ENCODE data around the gene WIZ. TPM values are rescaled to one million over a fixed set of nuclear protein-coding genes. Genes with fewer than 3 reads are reported as not detected.
"Not testable (repeated sequence)": the region's sequence is repeated elsewhere in the genome, so short reads cannot be mapped to it uniquely, and the experiment has no call there.

WIZ gene
- total RNA-seq, 1 donor from 2014 or later: 42.7 TPM

GRCh38 chr19:15397782-15398181 lies 52.0 kb downstream of the WIZ start:
- Histone ChIP-seq H3K27me3 (ENCODE audit: control insufficient read depth, insufficient read depth, low read length) (no peaks in the 10 kb centered on the region), H3K36me3 (ENCODE audit: control insufficient read depth, insufficient read depth, low read length) (peaks cover 4% of the 10 kb centered on the region), H3K4me3 (ENCODE audit: low read depth, low read length) (no peak overlapping the region)
- TF ChIP-seq CTCF (IDR thresholded peaks at IDR 0.05; ENCODE audit: insufficient read depth, low read length, poor library complexity, severe bottlenecking): no peak
- DNase-seq (ENCODE audit: low read depth): no peak

- Histone ChIP-seq H3K4me3 (ENCODE audit: low read depth, low read length) (no peak overlapping the region), H3K27me3 (ENCODE audit: control insufficient read depth, insufficient read depth, low read length) (no peaks in the 10 kb centered on the region), H3K36me3 (ENCODE audit: control insufficient read depth, insufficient read depth, low read length) (peaks cover 2% of the 10 kb centered on the region)
- no peak for DNase-seq (ENCODE audit: low read depth)
- no peak for TF ChIP-seq CTCF (IDR thresholded peaks at IDR 0.05; ENCODE audit: insufficient read depth, low read length, poor library complexity, severe bottlenecking)
Measured at GRCh38 chr19:15397236-15397635, 52.5 kb downstream of the WIZ start.

- no peak for DNase-seq (ENCODE audit: low read depth)
- H3K4me3 ChIP-seq (ENCODE audit: low read depth, low read length): no peak overlapping the region
- TF ChIP-seq CTCF (IDR thresholded peaks at IDR 0.05; ENCODE audit: insufficient read depth, low read length, poor library complexity, severe bottlenecking): no peak
- peaks cover 4% of the 10 kb centered on the region for H3K36me3 ChIP-seq (ENCODE audit: control insufficient read depth, insufficient read depth, low read length)
- no peaks in the 10 kb centered on the region for H3K27me3 ChIP-seq (ENCODE audit: control insufficient read depth, insufficient read depth, low read length)
Measured at GRCh38 chr19:15396436-15396835, 53.3 kb downstream of the WIZ start.

- H3K36me3 ChIP-seq (ENCODE audit: control insufficient read depth, insufficient read depth, low read length); H3K4me3 ChIP-seq (ENCODE audit: low read depth, low read length); H3K27me3 ChIP-seq (ENCODE audit: control insufficient read depth, insufficient read depth, low read length); DNase-seq (ENCODE audit: low read depth): not testable (repeated sequence)
Measured at GRCh38 chr19:15395251-15395650, 54.5 kb downstream of the WIZ start.

GRCh38 chr19:15394426-15394825 lies 55.3 kb downstream of the WIZ start:
- no peak for DNase-seq (ENCODE audit: low read depth)
- no peak overlapping the region for H3K4me3 ChIP-seq (ENCODE audit: low read depth, low read length)
- TF ChIP-seq CTCF (IDR thresholded peaks at IDR 0.05; ENCODE audit: insufficient read depth, low read length, poor library complexity, severe bottlenecking): no peak
- no peaks in the 10 kb centered on the region for H3K27me3 ChIP-seq (ENCODE audit: control insufficient read depth, insufficient read depth, low read length)
- H3K36me3 ChIP-seq (ENCODE audit: control insufficient read depth, insufficient read depth, low read length): peaks cover 3% of the 10 kb centered on the region

- no peak for TF ChIP-seq CTCF (IDR thresholded peaks at IDR 0.05; ENCODE audit: insufficient read depth, low read length, poor library complexity, severe bottlenecking)
- Histone ChIP-seq H3K4me3 (ENCODE audit: low read depth, low read length) (no peak overlapping the region), H3K36me3 (ENCODE audit: control insufficient read depth, insufficient read depth, low read length) (peaks cover 3% of the 10 kb centered on the region), H3K27me3 (ENCODE audit: control insufficient read depth, insufficient read depth, low read length) (no peaks in the 10 kb centered on the region)
- no peak for DNase-seq (ENCODE audit: low read depth)
Measured at GRCh38 chr19:15393963-15394362, 55.8 kb downstream of the WIZ start.
